Naive thymus-derived CD4-positive, alpha-beta T cell (primary cell): ENCODE data around the gene SIPA1L3. TPM values are rescaled to one million over a fixed set of nuclear protein-coding genes. Genes with fewer than 3 reads are reported as not detected.
A peak's percentile ranks its signal among the peaks of the same experiment; 100 is the strongest.
"Not testable (repeated sequence)": the region's sequence is repeated elsewhere in the genome, so short reads cannot be mapped to it uniquely, and the experiment has no call there.

Experiments
- ATAC-seq: fragments of 150-1000 bp; cut with Tn5 transposase; 2 replicates; pipeline ENCODE4 v1.10.0; 2021; ENCODE audit warnings: mild to moderate bottlenecking, moderate library complexity
- CTCF ChIA-PET: fragments of 350-600 bp; sonication (Branson Sonifier 250); formaldehyde crosslinking; loops from one replicate; lab custom pipeline; 2021; ENCODE audit warnings: antibody characterized with exemption; lab: Charles Lee
- POLR2A ChIA-PET: fragments of 350-600 bp; sonication (Branson Sonifier 250); formaldehyde crosslinking; loops from one replicate; lab custom pipeline; 2021; ENCODE audit warnings: antibody characterized with exemption, inconsistent platforms; lab: Charles Lee
- DNase-seq, 9 donors: peaks; one replicate each; pipeline versions ENCODE4 v3.0.0 to v3.0.0-alpha.2; 2020 to 2022; ENCODE audit warnings: mixed read lengths in 1 of 9
- H3K27ac ChIP-seq: one replicate; pipeline ENCODE4 v1.7.0; 2013; ENCODE audit warnings: mild to moderate bottlenecking, low read depth, low read length, moderate library complexity
- H3K27me3 ChIP-seq, 2 donors: one replicate each; pipeline ENCODE4 v1.7.0; 2013; ENCODE audit warnings: low read length in 2 of 2, mild to moderate bottlenecking in 2 of 2, moderate library complexity in 2 of 2; ENCODE audit not compliant: control insufficient read depth in 2 of 2, insufficient read depth in 2 of 2
- H3K36me3 ChIP-seq, 3 experiments: 1 replicate in 2 of 3; 2 replicates in 1 of 3; pipeline ENCODE4 v1.7.0; 2013; ENCODE audit warnings: low read length in 3 of 3, mild to moderate bottlenecking in 3 of 3, moderate library complexity in 1 of 3; ENCODE audit not compliant: insufficient read depth in 3 of 3, control insufficient read depth in 2 of 3
- H3K4me1 ChIP-seq, 2 donors: one replicate each; pipeline ENCODE4 v1.7.0; 2013; ENCODE audit warnings: low read length in 2 of 2, mild to moderate bottlenecking in 2 of 2, moderate library complexity in 1 of 2; ENCODE audit not compliant: control insufficient read depth in 2 of 2, insufficient read depth in 2 of 2
- H3K4me3 ChIP-seq: 2 replicates; pipeline ENCODE4 v1.7.0; 2013; ENCODE audit warnings: mild to moderate bottlenecking, low read length
- H3K9me3 ChIP-seq, 3 experiments: 1 replicate in 2 of 3; 2 replicates in 1 of 3; pipeline ENCODE4 v1.7.0; 2013; ENCODE audit warnings: low read length in 3 of 3; ENCODE audit not compliant: control insufficient read depth in 2 of 3
- H3K27ac Mint-ChIP-seq, 9 donors: one replicate each; pipeline ENCODE4 v1.8.0; 2020 to 2022; ENCODE audit warnings: mixed read lengths in 9 of 9, mild to moderate bottlenecking in 8 of 9, moderate library complexity in 5 of 9, inconsistent platforms in 2 of 9
- H3K27me3 Mint-ChIP-seq, 5 donors: one replicate each; pipeline ENCODE4 v1.8.0; 2021 to 2022; ENCODE audit warnings: mixed read lengths in 5 of 5, mild to moderate bottlenecking in 1 of 5
- H3K36me3 Mint-ChIP-seq, 5 donors: one replicate each; pipeline ENCODE4 v1.8.0; 2020 to 2022; ENCODE audit warnings: mixed read lengths in 5 of 5, mild to moderate bottlenecking in 3 of 5, inconsistent platforms in 1 of 5
- H3K4me1 Mint-ChIP-seq, 7 donors: one replicate each; pipeline ENCODE4 v1.8.0; 2020 to 2022; ENCODE audit warnings: mixed read lengths in 7 of 7, mild to moderate bottlenecking in 3 of 7, inconsistent platforms in 1 of 7
- H3K4me3 Mint-ChIP-seq, 10 donors: one replicate each; pipeline ENCODE4 v1.8.0; 2020 to 2022; ENCODE audit warnings: mild to moderate bottlenecking in 10 of 10, mixed read lengths in 10 of 10, moderate library complexity in 6 of 10, inconsistent platforms in 2 of 10
- H3K9me3 Mint-ChIP-seq, 11 donors: one replicate each; pipeline ENCODE4 v1.8.0; 2020 to 2022; ENCODE audit warnings: mixed read lengths in 11 of 11, mild to moderate bottlenecking in 4 of 11, inconsistent platforms in 1 of 11, moderate library complexity in 1 of 11
- intact Hi-C, 2 donors: fragments of 100-400 bp; cut with micrococcal nuclease; formaldehyde crosslinking; loops; one replicate each; pipeline ENCODE4 v1.15.1; 2023
- polyA plus RNA-seq, 2 donors: library from polyadenylated mRNA; unstranded; fragments of 300-500 nt; fragmentation: Illumina TruSeq; gene quantifications; one replicate each; pipeline ENCODE4 v1.2.3, GENCODE V29; 2021
- total RNA-seq, 6 experiments: library from RNA in 5 of 6; stranded (reverse) in 5 of 6; gene quantifications; 1 replicate in 5 of 6; 2 replicates in 1 of 6; pipeline ENCODE4 v1.2.3 and lab custom pipeline; 2021 to 2026

Gene SIPA1L3
- total and polyA plus RNA-seq, 7 experiments from 2014 or later: 0.91 to 38.7 (median 22.5) TPM

GRCh38 chr19:38223119-38223523 is 316.1 kb downstream of the SIPA1L3 start:
- ATAC-seq: no peak
- H3K4me1 ChIP-seq: peaks cover 0 to 3% of the 10 kb centered on the region in 2 donors
- H3K4me3 ChIP-seq: no peak overlapping the region
- intact Hi-C loops: no loop called here
- Mint-ChIP-seq H3K9me3 (peaks cover 0 to 7% (median 0%) of the 10 kb centered on the region in 11 donors), H3K36me3 (peaks cover 0 to 10% (median 8%) of the 10 kb centered on the region in 5 donors), H3K27ac (no peak overlapping the region), H3K27me3 (peaks cover 66 to 78% (median 72%) of the 10 kb centered on the region in 5 donors), H3K4me1 (peaks cover 15 to 32% (median 22%) of the 10 kb centered on the region in 7 donors), H3K4me3 (peak overlapping the region in 9 of 10 donors; percentile 7 to 89 (median 61))
- peaks cover 5 to 24% of the 10 kb centered on the region in 2 donors for H3K27me3 ChIP-seq
- no peaks in the 10 kb centered on the region for H3K9me3 ChIP-seq
- no peak for DNase-seq
- POLR2A ChIA-PET: no interaction called here
- no peaks in the 10 kb centered on the region for H3K36me3 ChIP-seq
- no peak overlapping the region for H3K27ac ChIP-seq
- CTCF ChIA-PET: no interaction called here

- Mint-ChIP-seq H3K9me3 (peaks cover 0 to 7% (median 0%) of the 10 kb centered on the region in 11 donors), H3K4me3 (peak overlapping the region; percentile 7 to 89 (median 62)), H3K27me3 (peaks cover 62 to 76% (median 67%) of the 10 kb centered on the region in 5 donors), H3K4me1 (peaks cover 15 to 32% (median 22%) of the 10 kb centered on the region in 7 donors), H3K36me3 (peaks cover 0 to 10% (median 8%) of the 10 kb centered on the region in 5 donors), H3K27ac (peak overlapping the region in 1 of 9 donors; percentile 11)
- Histone ChIP-seq H3K27me3 (peaks cover 5 to 24% of the 10 kb centered on the region in 2 donors), H3K4me1 (peaks cover 0 to 3% of the 10 kb centered on the region in 2 donors), H3K36me3 (no peaks in the 10 kb centered on the region), H3K27ac (no peak overlapping the region), H3K9me3 (no peaks in the 10 kb centered on the region), H3K4me3 (peak overlapping the region; percentile 41)
- ChIA-PET POLR2A (no interaction called here), CTCF (no interaction called here)
- intact Hi-C loops: no loop called here
- ATAC-seq (no peak), DNase-seq (no peak)
These were observed 316.6 kb downstream of the SIPA1L3 start for GRCh38 chr19:38223617-38224013.

GRCh38 chr19:38224014-38224862 is 317.2 kb downstream of the SIPA1L3 start, which contains the start of gene DPF1:
Gene DPF1 (minus strand): TSS chr19:38224222. CDS start chr19:38224142, 80 bp downstream.
- peaks cover 0 to 10% (median 6%) of the 10 kb centered on the region in 5 donors for H3K36me3 Mint-ChIP-seq

DNA sequence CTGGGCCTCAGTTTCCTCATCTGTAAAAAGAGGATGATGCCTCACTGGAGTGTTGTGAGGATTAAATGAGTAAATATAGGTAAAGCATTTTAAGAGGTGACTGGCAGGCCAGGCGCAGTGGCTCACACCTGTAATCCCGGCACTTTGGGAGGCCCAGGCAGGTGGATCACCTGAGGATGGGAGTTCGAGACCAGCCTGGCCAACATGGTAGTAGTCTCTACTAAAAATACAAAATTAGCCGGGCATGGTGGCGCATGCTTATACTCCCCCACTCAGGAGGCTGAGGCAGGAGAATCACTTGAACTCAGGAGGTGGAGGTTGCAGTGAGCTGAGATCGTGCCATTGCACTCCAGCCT is 317.8 kb downstream of the SIPA1L3 start:
- H3K4me1 ChIP-seq, DNase-seq, POLR2A ChIA-PET, H3K9me3 ChIP-seq, H3K4me3 ChIP-seq, H3K36me3 ChIP-seq, H3K27ac ChIP-seq, H3K27ac Mint-ChIP-seq, H3K9me3 Mint-ChIP-seq, ATAC-seq: not testable (repeated sequence)
- H3K27me3 ChIP-seq: peaks cover 5 to 25% of the 10 kb centered on the region in 2 donors
- CTCF ChIA-PET: interaction anchor here (0.6 kb wide), 1 partner anchor 49 kb away, joined by 3 read pairs; no protein-coding TSS in a partner anchor
- H3K27me3 Mint-ChIP-seq: peaks cover 51 to 72% (median 63%) of the 10 kb centered on the region in 5 donors
- H3K4me1 Mint-ChIP-seq: peaks cover 15 to 35% (median 22%) of the 10 kb centered on the region in 7 donors
- peaks cover 0 to 10% (median 6%) of the 10 kb centered on the region in 5 donors for H3K36me3 Mint-ChIP-seq
- intact Hi-C loops: loop anchor here in 1 of 2 donors (5.0 kb wide), 1 partner anchor 112 kb away; the partner anchor contains the start of gene CATSPERG
- H3K4me3 Mint-ChIP-seq: peak overlapping the region in 6 of 10 donors; percentile 77 to 94 (median 88)

More at GRCh38 chr19:38224014-38224862, 317.2 kb downstream of the SIPA1L3 start, which contains the start of gene DPF1:
- Mint-ChIP-seq H3K4me1 (peaks cover 15 to 32% (median 22%) of the 10 kb centered on the region in 7 donors), H3K4me3 (peak within 1 kb of the TSS; percentile 64 to 94 (median 86)), H3K27ac (peak within 1 kb of the TSS in 3 of 9 donors; percentile 11 to 83 (median 29)), H3K27me3 (peaks cover 56 to 75% (median 67%) of the 10 kb centered on the region in 5 donors), H3K9me3 (peaks cover 0 to 7% (median 0%) of the 10 kb centered on the region in 11 donors)
- ATAC-seq: peak; percentile 76
- peak in 7 of 9 donors; percentile 8 to 66 (median 30) for DNase-seq
- no peaks in the 10 kb centered on the region for H3K36me3 ChIP-seq
- peaks cover 5 to 24% of the 10 kb centered on the region in 2 donors for H3K27me3 ChIP-seq
- no peaks in the 10 kb centered on the region for H3K9me3 ChIP-seq
- CTCF ChIA-PET: no interaction called here
- POLR2A ChIA-PET: no interaction called here
- H3K4me1 ChIP-seq: peaks cover 3 to 6% of the 10 kb centered on the region in 2 donors
- intact Hi-C loops: no loop called here
- H3K27ac ChIP-seq: no peak within 1 kb of the TSS
- peak within 1 kb of the TSS; percentile 41 for H3K4me3 ChIP-seq

DNA sequence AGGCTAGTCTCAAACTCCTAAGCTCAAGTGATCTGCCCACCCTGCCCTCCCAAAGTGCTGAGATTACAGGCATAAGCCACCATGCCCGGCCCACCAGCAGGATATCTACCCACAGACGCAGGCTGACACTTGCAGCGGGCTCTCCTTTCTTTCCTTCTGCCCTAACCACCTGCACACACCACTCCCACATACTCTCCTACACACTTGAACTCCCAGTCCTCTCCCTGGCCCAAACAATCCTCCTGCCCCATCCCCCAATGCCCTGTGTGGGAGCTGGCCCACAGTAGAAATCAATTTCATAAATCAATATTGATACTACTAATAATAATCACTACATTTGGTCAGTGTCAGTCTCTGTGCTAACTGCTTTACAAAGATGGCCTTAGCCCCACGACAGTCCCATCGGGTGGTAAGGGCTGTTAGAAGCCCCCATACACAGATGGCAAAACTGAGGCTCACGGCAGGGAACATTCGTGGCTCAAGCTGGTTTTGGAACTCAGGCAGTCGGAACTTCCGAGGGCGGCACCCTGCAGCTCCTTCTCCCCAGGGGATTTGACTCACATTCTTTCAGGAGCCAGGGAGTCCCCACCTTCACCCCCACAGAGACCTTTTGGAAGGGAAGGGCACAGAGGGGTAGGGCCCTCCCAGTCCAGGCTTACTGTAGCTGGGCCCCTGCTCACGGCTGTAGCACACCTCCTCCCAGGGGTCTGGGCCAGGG is 320.4 kb downstream of the SIPA1L3 start:
- Mint-ChIP-seq H3K36me3 (peaks cover 0 to 10% (median 6%) of the 10 kb centered on the region in 5 donors), H3K9me3 (peaks cover 0 to 7% (median 0%) of the 10 kb centered on the region in 11 donors), H3K27ac (no peak overlapping the region), H3K27me3 (peaks cover 56 to 76% (median 74%) of the 10 kb centered on the region in 5 donors), H3K4me3 (peak overlapping the region in 9 of 10 donors; percentile 13 to 59 (median 33)), H3K4me1 (peaks cover 15 to 37% (median 24%) of the 10 kb centered on the region in 7 donors)
- ChIA-PET POLR2A (no interaction called here), CTCF (interaction anchor here (0.6 to 0.9 kb wide), 3 partner anchors 12 to 217 kb away, joined by 3 read pairs; no protein-coding TSS in a partner anchor)
- peaks cover 3 to 7% of the 10 kb centered on the region in 2 donors for H3K4me1 ChIP-seq
- H3K9me3 ChIP-seq: no peaks in the 10 kb centered on the region
- H3K36me3 ChIP-seq: no peaks in the 10 kb centered on the region
- no peak overlapping the region for H3K4me3 ChIP-seq
- intact Hi-C loops: loop anchor here in 1 of 2 donors (5.0 kb wide), 1 partner anchor 110 kb away; the partner anchor contains the start of gene CATSPERG
- H3K27me3 ChIP-seq: peaks cover 5 to 29% of the 10 kb centered on the region in 2 donors
- DNase-seq (no peak), ATAC-seq (no peak)
- no peak overlapping the region for H3K27ac ChIP-seq

- ChIA-PET POLR2A (no interaction called here), CTCF (interaction anchor here (0.9 kb wide), 1 partner anchor 218 kb away, joined by 3 read pairs; no protein-coding TSS in a partner anchor)
- no peak overlapping the region for H3K4me3 ChIP-seq
- H3K27me3 ChIP-seq: peaks cover 5 to 29% of the 10 kb centered on the region in 2 donors
- H3K36me3 ChIP-seq: no peaks in the 10 kb centered on the region
- Mint-ChIP-seq H3K4me3 (peak overlapping the region in 5 of 10 donors; percentile 33 to 59 (median 51)), H3K36me3 (peaks cover 0 to 9% (median 6%) of the 10 kb centered on the region in 5 donors), H3K27me3 (peaks cover 52 to 76% (median 71%) of the 10 kb centered on the region in 5 donors), H3K9me3 (peaks cover 0 to 4% (median 0%) of the 10 kb centered on the region in 11 donors), H3K27ac (no peak overlapping the region), H3K4me1 (peaks cover 12 to 34% (median 22%) of the 10 kb centered on the region in 7 donors)
- H3K4me1 ChIP-seq: peaks cover 3 to 7% of the 10 kb centered on the region in 2 donors
- no peak for ATAC-seq
- H3K9me3 ChIP-seq: no peaks in the 10 kb centered on the region
- DNase-seq: no peak
- H3K27ac ChIP-seq: no peak overlapping the region
- intact Hi-C loops: loop anchor here in 1 of 2 donors (5.0 kb wide), 1 partner anchor 109 kb away; the partner anchor contains the start of gene CATSPERG
These were observed 321.0 kb downstream of the SIPA1L3 start for GRCh38 chr19:38228005-38228377.
